Lower leg skin (tissue), 4 donors: ENCODE results near the gene PACRG. TPM values are rescaled to one million over a fixed set of nuclear protein-coding genes. Genes with fewer than 3 reads are reported as not detected.

Experiments
- DNase-seq, 2 donors: peaks; one replicate each; pipeline ENCODE4 v3.0.0-alpha.2; 2019; ENCODE audit warnings: low spot score in 2 of 2
- H3K4me3 ChIP-seq: fragments of 200-600 bp; sonication (generic); 2 replicates; pipeline ENCODE4 v1.5.1; 2017; ENCODE audit warnings: mild to moderate bottlenecking, low read depth; ENCODE audit not compliant: poor library complexity, severe bottlenecking
- POLR2A ChIP-seq, 2 donors: fragments of 450-650 bp; IDR thresholded peaks; one replicate each; pipeline ENCODE4 v1.6.1; 2016 to 2017; ENCODE audit warnings: antibody characterized with exemption in 2 of 2, mild to moderate bottlenecking in 1 of 2, moderate library complexity in 1 of 2
- WGBS, 2 donors: methylation state at CpG; one replicate each; pipeline ENCODE4 v1.1.5; 2018; 5-methylcytosine and 5-hydroxymethylcytosine counted together
- intact Hi-C: fragments of 100-400 bp; cut with DNase I; formaldehyde crosslinking; loops from one replicate; pipeline ENCODE4 v1.15.0; 2023; ENCODE audit warnings: low total_unique reads
- total RNA-seq, 4 donors: library from RNA; depleted of rRNA; stranded (reverse); fragments of >200 nt; gene quantifications; one replicate each; pipeline ENCODE4 v1.1.0, GENCODE V29; 2016
- TF ChIP-seq, protein P1 (sequence below), 3 donors: fragments of 450-650 bp; IDR thresholded peaks; one replicate each; pipeline ENCODE4 v1.5.1; 2016; ENCODE audit warnings: antibody characterized with exemption in 3 of 3, mild to moderate bottlenecking in 3 of 3, moderate library complexity in 2 of 3

The PACRG gene
- total RNA-seq, 4 donors from 2014 or later, result 0.38 to 3.9 (median 3.4) TPM; not detected in 1

DNA sequence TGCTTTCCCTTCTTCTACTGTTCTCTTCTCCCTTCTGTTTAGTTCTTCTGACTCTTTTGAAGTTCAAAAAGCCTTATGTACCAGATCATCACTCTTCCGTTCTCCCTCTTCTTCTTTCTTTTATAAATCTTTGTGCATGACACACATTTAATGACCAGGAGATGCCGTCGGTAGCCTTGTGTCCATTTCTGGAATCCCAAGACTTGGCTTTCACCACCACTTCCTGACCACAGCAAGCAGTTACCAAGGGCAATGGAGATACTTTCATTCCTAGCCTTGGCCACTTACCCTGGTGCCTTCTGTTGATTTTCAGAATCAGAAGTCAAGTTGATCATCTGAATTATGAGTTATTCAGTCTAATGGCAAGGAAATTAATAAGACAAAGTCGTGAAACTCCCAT lies 418.3 kb downstream of the PACRG start:
- whole genome bisulfite sequencing, 2 donors, result 76 to 77% methylated on average over 4 of the region's 4 CpGs
- no peak for DNase-seq
- no peak overlapping the region for H3K4me3 ChIP-seq
- no peak for TF ChIP-seq POLR2A (IDR thresholded peaks at IDR 0.05)
- TF ChIP-seq, protein P1, sequence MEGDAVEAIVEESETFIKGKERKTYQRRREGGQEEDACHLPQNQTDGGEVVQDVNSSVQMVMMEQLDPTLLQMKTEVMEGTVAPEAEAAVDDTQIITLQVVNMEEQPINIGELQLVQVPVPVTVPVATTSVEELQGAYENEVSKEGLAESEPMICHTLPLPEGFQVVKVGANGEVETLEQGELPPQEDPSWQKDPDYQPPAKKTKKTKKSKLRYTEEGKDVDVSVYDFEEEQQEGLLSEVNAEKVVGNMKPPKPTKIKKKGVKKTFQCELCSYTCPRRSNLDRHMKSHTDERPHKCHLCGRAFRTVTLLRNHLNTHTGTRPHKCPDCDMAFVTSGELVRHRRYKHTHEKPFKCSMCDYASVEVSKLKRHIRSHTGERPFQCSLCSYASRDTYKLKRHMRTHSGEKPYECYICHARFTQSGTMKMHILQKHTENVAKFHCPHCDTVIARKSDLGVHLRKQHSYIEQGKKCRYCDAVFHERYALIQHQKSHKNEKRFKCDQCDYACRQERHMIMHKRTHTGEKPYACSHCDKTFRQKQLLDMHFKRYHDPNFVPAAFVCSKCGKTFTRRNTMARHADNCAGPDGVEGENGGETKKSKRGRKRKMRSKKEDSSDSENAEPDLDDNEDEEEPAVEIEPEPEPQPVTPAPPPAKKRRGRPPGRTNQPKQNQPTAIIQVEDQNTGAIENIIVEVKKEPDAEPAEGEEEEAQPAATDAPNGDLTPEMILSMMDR (IDR thresholded peaks at IDR 0.05), result no peak
- intact Hi-C loops, result no loop called here

DNA sequence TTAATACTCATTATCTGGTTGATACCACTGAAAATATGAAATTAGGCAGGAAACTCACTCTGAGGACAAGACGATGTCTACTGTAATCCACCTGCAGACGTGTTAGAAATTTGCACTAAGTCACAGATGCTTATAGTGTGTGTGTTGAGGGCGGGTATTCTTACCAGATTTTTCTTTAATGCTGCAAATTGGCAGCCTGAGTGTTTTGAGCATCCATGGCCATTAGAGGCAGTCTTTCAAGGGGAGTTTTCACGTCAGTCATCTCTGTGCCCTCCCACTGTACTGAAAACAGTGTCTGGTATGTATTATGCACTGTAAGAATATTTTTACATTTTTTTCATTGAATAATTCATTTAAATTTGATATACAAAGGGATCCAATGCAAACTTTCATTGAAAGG lies 420.2 kb downstream of the PACRG start:
- 60 to 65% methylated on average over 4 of the region's 4 CpGs for WGBS, 2 donors
- H3K4me3 ChIP-seq, result no peak overlapping the region
- intact Hi-C loops, result no loop called here
- no peak for DNase-seq
- TF ChIP-seq, protein P1 (IDR thresholded peaks at IDR 0.05), result no peak
- TF ChIP-seq POLR2A (IDR thresholded peaks at IDR 0.05), result no peak

DNA sequence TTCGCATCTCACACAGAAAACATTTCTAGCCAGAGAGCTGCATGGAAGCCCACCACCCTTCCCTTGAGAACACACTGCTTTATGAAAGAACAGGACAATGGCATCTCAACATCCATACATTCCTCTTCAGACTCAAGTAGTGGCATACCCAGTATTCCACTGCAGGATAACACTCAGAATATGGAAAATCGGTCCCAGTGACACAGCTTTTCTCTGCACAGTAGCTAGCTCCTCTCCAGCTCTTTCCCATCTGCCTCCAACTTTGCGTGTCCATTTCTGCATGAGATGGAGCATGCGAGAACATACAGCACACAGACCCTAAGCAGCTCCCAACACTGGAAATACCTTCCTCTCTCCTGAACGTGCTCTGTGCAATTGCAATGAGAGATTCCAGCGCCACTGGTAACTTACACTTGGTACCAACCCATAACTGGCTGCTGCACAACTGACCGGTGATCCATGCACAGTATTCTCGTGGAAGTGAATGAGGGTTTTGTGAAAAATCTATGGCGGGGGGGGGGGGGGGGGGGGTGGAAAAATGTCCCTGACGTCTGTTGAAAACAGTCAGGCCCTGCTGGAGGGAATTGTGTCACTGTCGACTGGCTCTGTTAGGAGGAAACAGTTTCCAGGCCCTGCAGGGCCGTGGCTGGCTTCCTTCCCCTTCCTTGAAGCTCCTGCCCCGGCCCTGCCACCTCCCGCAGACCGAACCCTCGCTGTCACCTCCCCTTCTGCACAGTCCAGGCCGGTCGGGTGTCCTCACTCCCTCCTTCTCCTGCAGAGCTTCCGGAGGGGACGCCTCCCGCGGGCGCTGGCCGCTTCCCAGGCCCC lies 420.9 kb downstream of the PACRG start:
- DNase-seq, result no peak
- intact Hi-C loops, result no loop called here
- TF ChIP-seq POLR2A (IDR thresholded peaks at IDR 0.05), result no peak
- TF ChIP-seq, protein P1 (IDR thresholded peaks at IDR 0.05), result no peak
- 81 to 83% methylated on average over 24 of the region's 24 CpGs for WGBS, 2 donors
- no peak overlapping the region for H3K4me3 ChIP-seq

- 90 to 91% methylated on average over 35 of the region's 35 CpGs for WGBS, 2 donors
- TF ChIP-seq, protein P1 (IDR thresholded peaks at IDR 0.05), result no peak
- TF ChIP-seq POLR2A (IDR thresholded peaks at IDR 0.05), result no peak
- no peak for DNase-seq
- no peak overlapping the region for H3K4me3 ChIP-seq
- intact Hi-C loops, result no loop called here
Observed at GRCh38 chr6:163149279-163149848, 421.6 kb downstream of the PACRG start.

DNA sequence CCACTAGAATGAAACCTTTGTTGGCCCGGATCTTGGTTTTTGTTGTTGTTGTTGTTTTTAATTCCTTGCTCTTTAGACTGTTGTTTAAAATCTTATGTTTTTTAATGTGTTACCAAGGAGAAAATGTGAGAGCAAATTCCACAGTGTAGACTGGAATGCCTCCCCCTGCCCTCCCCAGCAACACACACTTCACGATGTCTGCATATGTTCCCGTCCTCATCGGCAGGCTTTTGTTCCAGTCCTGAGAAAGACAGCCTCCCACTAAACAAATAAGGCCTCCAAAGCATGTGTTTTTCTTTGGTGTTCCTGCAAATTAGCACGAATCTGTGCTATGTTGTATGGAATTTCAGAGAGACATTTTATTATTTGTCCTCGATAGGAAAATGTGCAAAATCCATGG lies 423.4 kb downstream of the PACRG start:
- no peak for DNase-seq
- intact Hi-C loops, result no loop called here
- no peak overlapping the region for H3K4me3 ChIP-seq
- TF ChIP-seq, protein P1 (IDR thresholded peaks at IDR 0.05), result no peak
- no peak for TF ChIP-seq POLR2A (IDR thresholded peaks at IDR 0.05)
- 86 to 92% methylated on average over 6 of the region's 6 CpGs for WGBS, 2 donors
